ENCODE measurements around the gene SPPL2A. TPM values are rescaled to one million over a fixed set of nuclear protein-coding genes. Genes with fewer than 3 reads are reported as not detected.

SPPL2A gene
- total RNA-seq, 1 donor from 2014 or later, result 128 TPM

- intact Hi-C loops (cut with DNase I), result no loop called here
Measured at GRCh38 chr15:50783895-50784294, 18.4 kb upstream of the SPPL2A start.

GRCh38 chr15:50783411-50783810 lies 17.9 kb upstream of the SPPL2A start:
- no peaks in the 10 kb centered on the region for H3K4me1 ChIP-seq
- intact Hi-C loops (cut with DNase I), result no loop called here
- H3K9me3 ChIP-seq, result no peaks in the 10 kb centered on the region
- H3K27ac ChIP-seq, result no peak overlapping the region
- no peak for DNase-seq
- H3K36me3 ChIP-seq, result no peaks in the 10 kb centered on the region
- H3K27me3 ChIP-seq (ENCODE audit: low read depth), result no peaks in the 10 kb centered on the region
- no peak for TF ChIP-seq CTCF (IDR thresholded peaks at IDR 0.05)
- no peak for ATAC-seq
- no peak overlapping the region for H3K4me3 ChIP-seq

More at GRCh38 chr15:50783895-50784294, 18.4 kb upstream of the SPPL2A start:
- ATAC-seq (no peak), DNase-seq (no peak)
- no peak for TF ChIP-seq CTCF (IDR thresholded peaks at IDR 0.05)
- H3K36me3 ChIP-seq, result no peaks in the 10 kb centered on the region
- no peaks in the 10 kb centered on the region for H3K9me3 ChIP-seq
- H3K4me3 ChIP-seq, result no peak overlapping the region
- H3K27ac ChIP-seq, result no peak overlapping the region
- no peaks in the 10 kb centered on the region for H3K27me3 ChIP-seq (ENCODE audit: low read depth)
- no peaks in the 10 kb centered on the region for H3K4me1 ChIP-seq

GRCh38 chr15:50778086-50778485 lies 12.6 kb upstream of the SPPL2A start:
- DNase-seq, result no peak
- Histone ChIP-seq H3K4me1 (no peaks in the 10 kb centered on the region), H3K27me3 (ENCODE audit: low read depth) (no peaks in the 10 kb centered on the region), H3K27ac (no peak overlapping the region), H3K4me3 (no peak overlapping the region), H3K36me3 (no peaks in the 10 kb centered on the region), H3K9me3 (no peaks in the 10 kb centered on the region)
- ATAC-seq, result no peak
- no peak for TF ChIP-seq CTCF (IDR thresholded peaks at IDR 0.05)
- intact Hi-C loops (cut with DNase I), result no loop called here

- no peaks in the 10 kb centered on the region for H3K36me3 ChIP-seq
Measured at GRCh38 chr15:50777042-50777441, 11.5 kb upstream of the SPPL2A start.

GRCh38 chr15:50774450-50774849 lies 8.9 kb upstream of the SPPL2A start:
- no peak for TF ChIP-seq CTCF (IDR thresholded peaks at IDR 0.05)
- Histone ChIP-seq H3K9me3 (no peaks in the 10 kb centered on the region), H3K36me3 (no peaks in the 10 kb centered on the region), H3K4me1 (no peaks in the 10 kb centered on the region), H3K4me3 (no peak overlapping the region), H3K27me3 (ENCODE audit: low read depth) (no peaks in the 10 kb centered on the region), H3K27ac (no peak overlapping the region)
- DNase-seq (no peak), ATAC-seq (no peak)
- intact Hi-C loops (cut with DNase I), result no loop called here

More at GRCh38 chr15:50777042-50777441, 11.5 kb upstream of the SPPL2A start:
- H3K4me1 ChIP-seq, result no peaks in the 10 kb centered on the region
- DNase-seq, result no peak
- H3K27me3 ChIP-seq (ENCODE audit: low read depth), result no peaks in the 10 kb centered on the region
- TF ChIP-seq CTCF (IDR thresholded peaks at IDR 0.05), result no peak
- H3K4me3 ChIP-seq, result no peak overlapping the region
- intact Hi-C loops (cut with DNase I), result no loop called here
- H3K27ac ChIP-seq, result no peak overlapping the region
- no peaks in the 10 kb centered on the region for H3K9me3 ChIP-seq
- no peak for ATAC-seq

GRCh38 chr15:50773389-50773788 lies 7.9 kb upstream of the SPPL2A start:
- no peaks in the 10 kb centered on the region for H3K36me3 ChIP-seq
- intact Hi-C loops (cut with DNase I), result no loop called here
- no peaks in the 10 kb centered on the region for H3K9me3 ChIP-seq
- no peak for ATAC-seq
- no peak for DNase-seq
- H3K27me3 ChIP-seq (ENCODE audit: low read depth), result no peaks in the 10 kb centered on the region
- H3K27ac ChIP-seq, result no peak overlapping the region
- H3K4me3 ChIP-seq, result no peak overlapping the region
- TF ChIP-seq CTCF (IDR thresholded peaks at IDR 0.05), result no peak
- H3K4me1 ChIP-seq, result no peaks in the 10 kb centered on the region
